HG02588 (cell line): ENCODE data around the gene ALDH3A2.
"Not testable (repeated sequence)": the region's sequence is repeated elsewhere in the genome, so short reads cannot be mapped to it uniquely, and the experiment has no call there.

ENCODE experiments used
- ATAC-seq: cut with Tn5 transposase; IDR thresholded peaks from one replicate; pipeline ENCODE4 v1.9.1; 2021; ENCODE audit warnings: mild to moderate bottlenecking, moderate library complexity; ENCODE audit not compliant: unreplicated experiment

The ALDH3A2 gene

GRCh38 chr17:19650826-19651225 lies 2.3 kb downstream of the ALDH3A2 start:
- ATAC-seq, result no peak

DNA sequence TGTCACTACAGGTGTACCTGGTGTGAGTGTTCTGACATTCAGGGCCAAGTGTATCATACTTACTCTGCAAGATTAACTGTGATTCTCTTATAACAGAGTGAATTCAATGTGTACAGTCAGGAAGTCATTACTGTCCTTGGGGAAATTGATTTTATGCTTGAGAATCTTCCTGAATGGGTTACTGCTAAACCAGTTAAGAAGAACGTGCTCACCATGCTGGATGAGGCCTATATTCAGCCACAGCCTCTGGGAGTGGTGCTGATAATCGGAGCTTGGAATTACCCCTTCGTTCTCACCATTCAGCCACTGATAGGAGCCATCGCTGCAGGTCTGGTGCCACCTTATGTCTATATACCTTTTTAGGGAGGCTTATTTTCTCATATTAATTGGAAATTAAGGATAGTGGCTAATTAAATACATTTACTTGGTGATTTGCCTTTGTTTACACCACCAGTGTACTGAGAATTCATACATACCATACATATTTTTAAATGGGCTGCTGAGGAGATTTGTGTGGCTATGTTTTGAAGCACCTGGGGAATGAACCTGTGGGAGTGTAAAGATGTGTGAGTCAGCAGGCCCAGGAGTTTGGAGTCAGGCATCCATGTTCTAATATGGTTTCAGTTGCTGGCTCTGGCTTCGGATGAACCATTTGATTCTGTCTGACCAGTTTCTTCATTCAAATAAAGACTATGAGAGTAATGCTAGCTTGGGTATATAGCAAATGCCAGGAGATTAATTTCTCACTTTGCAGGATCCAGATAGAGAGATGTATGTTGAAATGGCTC lies 3.1 kb downstream of the ALDH3A2 start:
- ATAC-seq, result no peak

DNA sequence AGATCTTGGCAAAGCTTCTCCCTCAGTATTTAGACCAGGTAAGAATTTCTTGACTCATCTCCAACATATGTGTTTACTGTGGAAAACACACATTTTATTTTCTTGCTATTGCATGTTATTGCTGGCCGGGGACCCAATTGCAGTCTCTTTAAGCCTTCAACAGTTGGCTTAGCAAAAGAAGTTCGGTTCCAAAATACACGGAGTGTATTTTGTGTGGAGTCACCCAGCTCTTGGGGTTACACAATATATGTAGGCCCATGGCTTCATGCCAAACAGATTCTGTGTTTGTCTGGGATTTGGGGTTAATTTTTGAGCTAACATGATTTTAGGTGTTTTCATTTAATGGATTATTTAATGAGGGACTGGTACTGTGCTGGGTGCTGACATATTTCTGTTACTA lies 4.0 kb downstream of the ALDH3A2 start:
- ATAC-seq, result no peak

- no peak for ATAC-seq
Observed at GRCh38 chr17:19654342-19654886, 5.9 kb downstream of the ALDH3A2 start.

DNA sequence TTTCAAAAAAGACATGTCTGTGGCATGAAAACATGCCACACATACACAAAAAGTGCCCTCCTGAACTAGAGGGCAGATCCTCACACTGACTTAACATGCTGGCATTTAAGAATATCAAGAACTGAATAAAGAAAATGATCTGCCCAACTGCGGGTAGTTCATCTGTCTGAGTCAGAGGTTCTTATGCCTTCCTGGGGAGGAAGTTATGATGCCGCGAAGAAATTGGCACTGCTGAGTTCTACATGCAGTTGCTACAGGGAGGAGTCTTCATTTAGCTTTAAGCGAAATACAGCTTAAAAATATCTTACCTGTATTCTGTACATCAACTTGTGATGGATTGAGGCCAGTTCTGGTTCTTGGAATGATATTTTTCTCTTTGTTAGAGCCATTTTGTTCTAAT lies 6.3 kb downstream of the ALDH3A2 start:
- no peak for ATAC-seq

GRCh38 chr17:19656336-19656735 lies 7.8 kb downstream of the ALDH3A2 start:
- no peak for ATAC-seq

DNA sequence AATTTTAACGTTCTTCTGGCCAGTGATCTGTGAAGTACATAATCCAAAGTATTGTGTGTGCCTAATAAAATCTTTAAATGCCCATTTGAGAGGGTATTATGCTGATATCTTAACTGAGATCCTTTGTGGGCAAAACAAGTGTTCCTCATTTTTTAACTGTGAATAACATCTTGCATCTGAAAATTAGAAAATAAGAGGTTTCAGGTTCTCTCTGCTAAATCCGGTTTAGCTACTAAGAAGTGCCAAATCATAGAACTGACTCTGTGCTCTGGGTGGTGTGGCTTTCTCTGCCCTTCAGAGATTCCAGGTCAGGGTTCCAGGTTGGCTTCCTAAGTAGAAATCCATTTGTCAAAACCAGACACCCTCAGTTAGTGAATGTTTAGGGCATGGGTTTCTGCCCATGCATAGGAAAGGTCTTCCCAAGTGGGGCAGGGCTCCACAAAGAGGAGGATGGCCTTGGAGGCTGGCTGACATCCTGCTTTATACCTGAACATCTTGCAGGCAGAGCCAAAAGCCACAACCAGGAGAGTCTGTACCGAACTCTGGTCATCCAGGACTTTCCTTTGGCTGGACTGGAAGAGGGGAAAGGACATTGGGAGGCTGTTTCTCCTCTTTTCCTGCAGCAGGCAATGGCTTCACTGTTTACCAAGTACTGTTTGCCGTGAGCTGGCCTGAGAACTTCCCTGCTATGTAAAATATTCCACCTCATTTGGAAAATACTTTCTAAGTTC lies 8.5 kb downstream of the ALDH3A2 start:
- no peak for ATAC-seq

GRCh38 chr17:19659366-19660177 lies 11.0 kb downstream of the ALDH3A2 start:
- no peak for ATAC-seq

DNA sequence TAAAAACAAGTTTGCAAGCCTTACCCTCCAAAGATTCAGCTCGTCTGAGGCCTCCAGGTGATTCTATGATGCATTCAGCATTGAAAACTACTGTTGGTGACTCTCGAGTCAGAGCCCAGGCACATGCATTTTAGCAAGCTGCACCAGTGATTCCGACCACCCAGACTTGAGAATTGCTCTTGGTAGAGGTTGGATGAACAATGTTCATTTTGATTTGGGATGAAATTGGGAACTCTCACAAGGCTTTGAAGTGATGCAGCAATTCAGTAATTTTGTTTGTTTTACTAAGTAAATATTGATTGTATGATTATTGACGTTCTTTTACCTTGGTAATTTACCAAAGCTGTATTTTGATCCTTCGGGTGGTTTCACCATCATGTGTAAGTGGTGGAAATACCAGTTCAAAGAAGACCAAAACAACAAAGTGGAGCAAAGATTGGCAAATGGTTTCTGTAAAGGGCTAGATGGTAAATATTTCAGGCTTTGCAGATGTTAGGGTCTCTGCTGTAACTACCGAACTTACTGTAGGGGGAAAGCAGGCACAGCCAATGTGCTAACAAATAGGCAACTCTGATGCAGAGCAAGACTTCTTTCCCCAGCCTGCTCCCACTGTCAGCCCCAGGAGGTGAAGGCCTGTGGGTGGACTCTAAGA lies 11.8 kb downstream of the ALDH3A2 start:
- ATAC-seq, result no peak

DNA sequence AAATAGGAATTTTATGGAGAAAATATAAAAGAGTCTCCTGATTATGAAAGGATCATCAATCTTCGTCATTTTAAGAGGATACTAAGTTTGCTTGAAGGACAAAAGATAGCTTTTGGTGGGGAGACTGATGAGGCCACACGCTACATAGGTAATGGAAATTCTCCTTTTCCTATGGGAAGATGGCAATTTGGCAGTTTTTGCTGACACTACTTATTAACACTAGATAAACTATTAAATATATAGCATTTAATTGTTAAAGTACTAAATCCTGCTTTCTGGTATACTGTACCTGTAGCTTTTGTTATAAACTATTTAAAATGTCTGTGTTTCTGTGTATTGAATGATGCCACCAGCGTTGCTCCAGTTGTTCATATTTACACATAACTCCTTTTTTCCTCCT lies 12.6 kb downstream of the ALDH3A2 start:
- no peak for ATAC-seq

DNA sequence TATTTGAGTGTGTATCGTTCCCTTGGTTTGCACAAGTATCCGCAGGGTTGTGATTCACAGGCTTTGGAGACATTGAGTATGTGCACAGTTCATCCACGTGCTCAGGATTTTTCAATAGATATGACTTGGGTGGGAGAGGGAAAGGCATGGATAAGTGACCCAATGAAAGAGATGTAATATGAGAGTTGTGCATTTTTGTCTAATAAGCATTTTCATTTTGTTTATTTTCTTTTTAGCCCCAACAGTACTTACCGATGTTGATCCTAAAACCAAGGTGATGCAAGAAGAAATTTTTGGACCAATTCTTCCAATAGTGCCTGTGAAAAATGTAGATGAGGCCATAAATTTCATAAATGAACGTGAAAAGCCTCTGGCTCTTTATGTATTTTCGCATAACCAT lies 14.5 kb downstream of the ALDH3A2 start:
- no peak for ATAC-seq

- ATAC-seq, result no peak
Observed at GRCh38 chr17:19664136-19664820, 15.7 kb downstream of the ALDH3A2 start.

DNA sequence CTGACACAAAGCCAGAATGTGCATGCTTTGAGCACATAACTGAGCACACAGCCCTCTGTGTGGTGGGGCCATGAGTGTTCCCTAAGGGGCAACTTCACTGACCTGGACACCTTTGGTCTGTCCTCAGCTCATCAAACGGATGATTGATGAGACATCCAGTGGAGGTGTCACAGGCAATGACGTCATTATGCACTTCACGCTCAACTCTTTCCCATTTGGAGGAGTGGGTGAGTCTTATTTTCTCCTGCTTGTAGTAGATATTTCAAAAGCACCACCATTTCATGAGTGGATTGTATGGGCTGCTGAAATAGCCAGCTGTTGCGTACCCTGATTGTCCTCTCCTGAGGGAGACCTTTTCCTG lies 16.2 kb downstream of the ALDH3A2 start:
- no peak for ATAC-seq

DNA sequence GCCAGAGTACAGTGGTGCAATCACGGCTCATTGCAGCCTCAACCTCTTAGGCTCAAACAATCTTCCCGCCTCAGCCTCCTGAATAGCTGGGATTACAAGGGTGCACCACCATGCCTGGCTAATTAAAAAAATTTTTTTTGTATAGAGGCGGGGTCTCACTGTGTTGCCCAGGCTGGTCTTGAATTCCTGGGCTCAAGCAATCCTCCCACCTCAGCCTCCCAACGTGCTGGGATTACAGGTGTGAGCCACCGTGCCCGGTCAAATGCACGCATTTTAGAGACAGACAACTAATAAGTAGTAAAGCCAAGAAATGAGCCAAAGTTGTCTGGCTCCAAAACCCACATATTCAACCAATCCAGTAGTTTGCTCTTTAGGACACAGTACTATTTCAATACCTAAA lies 21.1 kb downstream of the ALDH3A2 start:
- not testable (repeated sequence) for ATAC-seq

GRCh38 chr17:19670908-19671307 lies 22.4 kb downstream of the ALDH3A2 start:
- no peak for ATAC-seq

- ATAC-seq, result no peak
Observed at GRCh38 chr17:19671433-19671832, 22.9 kb downstream of the ALDH3A2 start.

DNA sequence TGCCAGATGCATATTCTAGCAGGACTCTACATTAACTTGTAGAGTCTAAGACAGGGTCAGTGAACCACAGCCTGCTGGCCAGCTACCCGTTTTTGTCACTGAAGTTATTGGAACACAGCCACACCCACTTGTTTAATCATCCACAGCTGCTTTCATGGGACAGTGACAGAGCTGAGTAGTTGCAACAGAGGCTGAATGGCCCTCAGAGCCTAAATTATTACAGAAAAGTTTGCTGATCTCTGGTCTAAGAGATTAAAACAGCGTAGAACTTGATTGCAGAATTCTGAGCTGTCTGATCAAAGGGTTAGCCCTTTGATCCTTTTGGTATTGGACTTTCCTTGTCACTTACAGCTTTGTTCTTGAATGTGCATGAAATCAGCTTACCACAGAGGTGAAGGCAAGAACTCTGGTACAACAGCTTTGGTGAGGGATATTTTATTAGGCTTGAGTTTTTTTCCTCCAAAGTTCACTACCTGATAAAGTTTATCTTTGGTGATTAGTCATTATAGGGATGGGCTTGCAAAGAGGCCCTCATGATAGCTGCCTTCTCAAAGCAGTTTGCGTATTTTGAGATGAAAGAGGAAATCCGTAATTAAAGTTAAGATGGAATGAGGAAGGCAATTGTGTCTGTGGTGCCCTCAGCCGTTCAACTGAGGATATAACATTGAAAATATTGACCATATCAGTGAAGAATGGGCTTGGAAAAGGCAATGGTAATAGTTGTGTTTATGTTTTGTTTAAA lies 23.6 kb downstream of the ALDH3A2 start:
- ATAC-seq, result no peak

DNA sequence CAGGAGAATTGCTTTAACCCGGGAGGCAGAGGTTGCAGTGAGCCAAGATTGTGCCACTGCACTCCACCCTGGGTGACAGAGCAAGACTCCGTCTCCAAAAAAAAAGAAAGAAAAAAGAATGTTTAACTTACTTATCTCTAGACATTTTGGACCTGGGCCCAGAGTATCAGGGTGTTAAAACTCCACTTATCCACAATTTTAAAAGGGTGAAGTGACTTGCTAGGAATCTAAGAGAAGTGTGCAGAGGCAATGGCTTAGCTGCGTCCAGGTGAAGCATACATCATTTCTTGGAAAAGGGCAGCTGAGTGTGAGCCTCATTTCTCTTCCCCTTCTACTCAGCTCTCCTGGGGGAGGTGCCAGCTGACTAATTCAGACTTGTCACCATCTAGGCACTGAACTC lies 25.1 kb downstream of the ALDH3A2 start:
- ATAC-seq, result no peak

DNA sequence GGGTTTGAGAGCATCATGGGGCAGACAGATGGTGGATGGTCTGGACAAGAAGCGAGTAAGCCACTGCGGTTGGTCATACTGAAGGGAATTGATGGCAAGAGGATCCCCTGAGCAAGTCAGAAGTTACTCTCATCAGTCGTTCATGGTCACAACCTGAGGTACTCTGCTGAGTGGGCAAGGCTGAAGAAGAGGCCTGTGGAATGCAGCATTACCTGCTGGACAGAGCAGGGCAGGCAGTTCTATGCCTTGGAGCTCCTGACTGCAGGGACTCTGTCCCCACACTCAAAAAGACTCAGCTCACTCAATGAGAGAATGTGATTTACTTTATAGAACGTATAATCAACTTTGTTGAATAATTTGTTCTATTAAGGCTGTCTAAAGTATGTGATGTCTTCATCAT lies 28.3 kb downstream of the ALDH3A2 start:
- ATAC-seq, result no peak
